HG03064 (cell line): ENCODE measurements around the gene FBLN5.
"Not testable (repeated sequence)": the region's sequence is repeated elsewhere in the genome, so short reads cannot be mapped to it uniquely, and the experiment has no call there.

Experiments
- ATAC-seq: cut with Tn5 transposase; IDR thresholded peaks from one replicate; pipeline ENCODE4 v1.9.1; 2021; ENCODE audit warnings: low read depth; ENCODE audit not compliant: unreplicated experiment

Gene FBLN5

DNA sequence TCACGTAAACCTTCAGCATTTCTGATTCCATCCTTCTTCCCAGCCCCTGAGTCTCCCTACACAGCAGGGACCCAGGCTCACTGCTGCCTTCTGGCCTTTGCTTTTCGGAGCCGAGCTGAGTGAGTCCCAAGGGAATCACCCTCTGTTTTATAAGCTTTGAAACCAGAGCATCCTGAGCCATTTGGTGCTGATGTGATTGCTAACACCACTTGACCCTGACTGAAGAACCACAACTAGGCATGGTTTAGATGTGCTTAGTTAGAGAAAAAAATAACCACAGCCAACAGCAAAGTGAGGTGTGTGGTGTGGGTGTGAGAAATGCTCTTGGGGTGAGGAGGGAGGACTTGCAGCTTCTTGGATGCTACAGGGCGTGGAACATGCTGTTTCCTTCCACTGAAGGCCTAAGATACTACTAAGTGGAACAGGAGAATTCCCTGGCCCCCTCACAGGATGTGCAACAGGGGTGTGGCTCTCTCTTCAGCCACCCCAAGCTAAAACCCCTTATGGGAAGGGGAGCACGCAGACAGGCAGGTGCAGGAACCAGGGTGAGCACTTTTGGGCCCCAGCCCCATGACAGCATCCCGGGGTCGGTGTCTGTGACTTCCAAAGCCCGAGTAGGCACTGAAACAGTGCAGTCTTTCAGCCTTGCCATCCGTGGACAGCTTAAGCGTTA, 80.0 kb downstream of the FBLN5 start, which contains the start of gene TC2N:
Gene TC2N, minus strand, starts transcription at position 221 of the 673 bp plus-strand sequence. CDS start 53,767 bp downstream, outside the sequence.
- no peak for ATAC-seq

DNA sequence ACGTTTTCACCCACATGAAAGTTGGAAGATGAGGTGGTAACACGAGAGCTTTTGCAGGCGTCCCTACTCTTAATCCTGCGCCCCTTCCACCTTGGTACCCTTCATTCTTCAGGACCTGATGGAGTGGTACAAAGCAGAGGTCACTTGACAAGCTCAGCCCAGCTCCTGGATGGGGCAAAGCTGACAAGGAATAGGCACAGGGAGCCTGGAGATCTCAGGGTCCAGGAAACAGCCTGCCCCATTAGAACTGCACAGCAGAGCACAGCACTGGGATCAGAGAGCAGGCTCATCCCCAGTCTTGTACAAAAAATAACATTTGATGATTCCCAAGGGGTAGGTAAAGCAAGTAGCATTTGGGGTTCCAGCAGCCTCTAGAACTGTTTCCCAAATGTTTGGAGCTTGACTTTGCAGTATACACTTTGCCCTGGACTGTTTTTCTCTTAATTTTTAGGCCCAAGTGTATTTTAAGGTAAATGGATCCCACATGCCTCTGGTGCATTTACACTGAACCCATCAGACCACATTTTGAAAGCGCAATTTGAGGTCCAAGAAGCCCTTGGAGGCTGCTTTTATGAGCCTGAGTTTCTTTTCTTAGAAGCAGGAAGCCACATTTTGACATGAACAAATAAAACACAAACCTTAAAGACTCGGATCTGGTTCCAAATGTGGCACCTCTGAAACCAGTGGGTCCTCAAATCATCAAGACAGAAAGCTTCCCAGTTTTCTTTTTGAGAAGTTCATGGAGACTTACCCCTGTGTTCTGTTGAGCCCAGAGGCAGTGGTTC, 80.8 kb downstream of the FBLN5 start:
- no peak for ATAC-seq

DNA sequence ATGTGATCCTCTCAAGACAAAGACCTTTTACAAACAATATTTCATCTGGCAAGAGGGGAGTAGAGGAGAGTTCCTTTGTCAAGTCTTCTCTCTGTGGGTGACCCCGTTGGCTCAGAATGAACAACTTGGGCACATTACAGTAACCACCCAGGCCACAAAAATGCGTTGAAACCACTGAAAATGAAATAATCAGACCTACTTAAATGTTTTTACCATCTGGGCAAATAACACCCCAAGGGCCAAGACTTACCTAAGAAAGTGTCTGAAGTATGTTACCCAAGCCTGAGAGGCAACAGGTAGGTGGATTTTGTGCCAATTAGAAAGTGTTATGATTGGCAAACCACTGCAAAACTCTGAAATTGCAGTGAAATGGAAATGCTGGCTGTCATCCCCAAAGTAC, 81.4 kb downstream of the FBLN5 start:
- ATAC-seq: no peak

DNA sequence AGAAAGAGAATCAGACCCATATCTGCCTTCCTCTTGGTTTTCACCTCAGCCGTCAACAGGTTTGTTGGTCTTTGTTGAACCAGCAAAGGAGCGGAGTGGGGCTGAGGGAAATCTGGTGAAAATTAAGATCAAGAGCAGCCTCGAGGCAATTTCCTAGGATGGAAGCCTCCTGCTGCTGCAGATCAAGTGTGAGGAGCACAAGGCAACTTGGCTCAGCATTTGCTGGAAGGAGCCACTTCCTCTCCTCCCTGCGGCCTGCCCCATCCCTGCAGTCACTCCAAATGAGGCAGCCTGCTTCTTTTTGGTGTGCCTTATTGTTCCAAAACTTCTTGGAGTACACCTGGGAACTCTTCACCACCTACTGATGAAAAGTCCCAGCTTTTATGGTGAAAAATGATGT, 85.1 kb downstream of the FBLN5 start:
- no peak for ATAC-seq

DNA sequence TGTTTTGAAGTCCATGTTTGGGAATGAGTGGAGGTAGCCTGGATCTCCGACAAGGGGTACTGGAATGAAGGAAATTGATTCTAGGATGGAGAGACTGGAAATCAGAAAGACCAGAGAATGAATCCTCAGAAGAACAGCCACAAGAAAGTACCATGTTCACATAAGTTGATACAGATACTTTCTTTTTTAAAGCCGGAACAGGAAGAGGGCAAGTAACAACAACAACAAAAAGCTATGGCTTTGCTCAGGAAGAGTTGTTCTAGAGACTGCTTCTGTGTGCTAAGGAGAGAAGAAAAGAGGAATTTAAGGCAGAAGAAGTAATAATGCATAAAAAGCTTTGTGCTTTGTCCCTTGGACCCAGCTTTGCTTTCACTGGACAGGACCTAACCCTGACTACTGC, 86.4 kb downstream of the FBLN5 start:
- no peak for ATAC-seq

DNA sequence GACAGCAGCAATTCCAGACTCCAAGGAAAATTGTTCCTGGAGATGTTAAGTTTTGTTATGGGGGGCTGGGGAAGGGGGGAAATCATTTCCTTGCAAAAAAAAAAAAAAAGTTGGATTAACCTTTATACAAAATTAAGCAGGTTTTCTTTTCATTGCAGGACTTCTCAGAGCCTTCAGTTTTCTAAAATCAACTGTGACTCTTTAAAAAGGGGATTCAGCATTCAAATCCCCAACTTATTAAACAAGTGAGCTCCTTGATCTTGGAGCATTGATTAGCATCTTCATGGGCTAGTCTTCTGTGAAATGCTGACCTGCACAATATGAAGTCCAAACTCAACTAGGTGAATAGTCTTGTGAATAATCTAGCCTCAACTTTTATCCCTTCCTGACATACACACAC, 87.3 kb downstream of the FBLN5 start:
- no peak for ATAC-seq

DNA sequence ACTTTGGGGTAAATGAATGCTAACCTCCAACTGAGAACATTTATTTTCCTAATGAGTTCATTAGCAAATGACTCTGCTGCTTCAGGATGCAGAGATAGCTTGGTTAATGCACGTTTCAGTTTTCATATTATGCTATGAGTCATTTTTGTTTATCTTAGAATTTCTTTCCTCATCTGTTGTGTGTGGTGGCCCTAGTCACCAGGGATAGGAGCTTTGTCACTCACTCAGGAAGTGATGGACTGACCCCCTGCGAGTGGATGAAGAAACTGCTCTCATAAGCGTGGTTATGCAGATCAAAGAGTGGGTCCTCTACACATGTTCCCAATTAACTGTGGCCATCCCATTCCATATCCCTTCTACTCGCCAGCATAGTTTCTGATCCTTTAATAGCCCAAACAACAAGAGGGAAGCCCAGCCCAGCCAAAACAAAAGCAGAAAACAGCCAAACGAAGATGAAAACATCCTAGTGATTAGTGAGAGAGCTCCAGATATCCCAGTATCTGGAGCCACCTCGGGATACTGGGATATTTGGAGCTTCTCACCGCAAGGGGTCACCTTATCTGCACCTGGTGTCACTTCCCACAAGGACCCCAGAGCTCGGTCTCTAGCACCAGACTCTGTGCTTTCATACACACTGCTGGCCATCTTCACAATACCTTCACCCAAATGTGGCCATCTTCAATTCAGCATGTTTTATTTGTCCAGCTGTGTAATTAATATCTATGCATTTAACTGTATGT, 88.8 kb downstream of the FBLN5 start:
- ATAC-seq: peak; percentile 70

DNA sequence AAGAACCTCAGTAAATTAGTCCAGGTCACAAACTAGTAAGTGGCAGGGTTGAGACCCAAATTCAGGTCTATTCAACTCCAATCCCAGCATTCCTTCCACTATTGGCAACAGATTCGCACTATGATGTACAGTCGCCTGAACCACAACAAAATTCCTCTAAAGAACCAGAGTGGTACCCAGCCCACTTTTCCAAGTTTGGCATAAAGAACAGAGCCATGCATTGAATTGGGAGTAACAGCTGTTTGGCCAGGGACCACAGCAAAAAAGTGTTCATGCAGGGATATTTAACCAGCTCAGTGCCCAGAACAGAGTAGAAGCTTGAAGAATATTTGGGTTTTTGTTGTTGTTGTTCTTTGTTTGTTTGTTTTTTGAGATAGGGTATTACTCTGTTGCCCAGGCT, 89.9 kb downstream of the FBLN5 start:
- no peak for ATAC-seq

DNA sequence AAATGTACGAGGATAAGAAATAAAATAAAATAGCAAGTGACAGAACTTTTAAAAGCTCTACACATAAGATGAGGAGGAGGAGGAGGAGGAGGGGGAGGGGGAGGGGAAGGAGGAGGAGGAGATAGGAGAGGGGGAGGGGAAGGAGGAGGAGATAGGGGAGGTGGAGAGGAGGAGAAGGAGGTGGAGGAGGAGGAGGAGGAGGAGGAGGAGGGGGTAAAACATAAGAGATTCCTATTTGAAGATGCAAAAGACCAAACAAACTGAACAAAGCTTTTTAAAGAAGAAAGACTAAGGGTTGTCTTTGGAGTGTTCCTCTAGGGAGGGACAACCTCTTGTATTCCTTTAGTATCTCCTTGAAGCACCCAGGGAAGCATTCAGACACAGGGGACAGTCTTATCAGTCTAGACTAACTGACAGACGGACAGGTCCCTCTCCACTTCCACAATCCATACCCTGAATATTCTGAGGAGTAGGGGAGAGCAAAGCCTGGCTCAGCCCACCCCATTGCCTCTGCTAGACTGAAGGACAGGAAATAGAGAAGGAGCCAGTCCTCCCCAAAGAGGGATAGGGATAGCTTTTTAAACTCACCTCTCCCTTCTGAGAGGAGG, 93.1 kb downstream of the FBLN5 start:
- no peak for ATAC-seq

DNA sequence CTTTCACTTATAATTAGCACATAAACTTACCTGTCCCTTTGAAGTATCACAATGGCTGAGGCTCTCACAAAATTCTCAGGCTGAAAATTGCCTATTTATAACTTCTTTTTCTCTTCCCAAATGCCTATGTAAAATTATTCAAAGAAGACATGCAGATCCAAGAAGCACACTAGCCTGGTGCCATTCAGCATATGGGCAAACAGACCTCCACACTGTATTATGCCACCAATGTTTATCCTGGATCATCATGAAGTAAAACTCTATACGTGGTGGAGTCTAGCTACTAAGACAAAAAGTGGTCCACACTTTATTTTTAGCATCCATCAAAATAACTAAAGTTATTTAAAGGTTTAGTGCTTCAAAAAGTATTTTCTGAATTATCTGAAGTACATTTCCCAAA, 95.9 kb downstream of the FBLN5 start:
- ATAC-seq: no peak

DNA sequence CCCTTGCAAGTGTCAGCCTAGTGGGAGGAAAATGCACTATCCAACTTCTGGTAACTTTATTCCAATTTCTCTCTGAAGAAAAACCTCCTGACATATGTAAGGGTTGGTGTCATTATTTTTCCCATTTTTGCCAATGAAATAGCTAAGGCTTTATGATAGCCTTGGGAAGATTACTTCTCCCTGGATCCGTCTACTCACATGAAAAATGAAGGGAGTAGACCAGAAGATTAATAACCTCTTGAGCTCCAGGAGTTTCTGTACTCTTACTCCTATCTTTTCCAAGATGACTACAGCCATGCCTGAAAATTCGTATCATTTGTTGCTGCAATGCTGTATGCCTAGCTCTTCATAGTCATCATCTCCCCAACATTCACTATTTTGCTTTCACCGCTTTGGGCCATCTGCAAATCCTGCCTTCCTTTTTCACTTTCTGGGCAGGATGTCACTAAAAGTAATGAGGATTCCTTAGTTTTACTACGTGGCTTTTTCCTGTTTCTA, 98.9 kb downstream of the FBLN5 start:
- ATAC-seq: no peak

DNA sequence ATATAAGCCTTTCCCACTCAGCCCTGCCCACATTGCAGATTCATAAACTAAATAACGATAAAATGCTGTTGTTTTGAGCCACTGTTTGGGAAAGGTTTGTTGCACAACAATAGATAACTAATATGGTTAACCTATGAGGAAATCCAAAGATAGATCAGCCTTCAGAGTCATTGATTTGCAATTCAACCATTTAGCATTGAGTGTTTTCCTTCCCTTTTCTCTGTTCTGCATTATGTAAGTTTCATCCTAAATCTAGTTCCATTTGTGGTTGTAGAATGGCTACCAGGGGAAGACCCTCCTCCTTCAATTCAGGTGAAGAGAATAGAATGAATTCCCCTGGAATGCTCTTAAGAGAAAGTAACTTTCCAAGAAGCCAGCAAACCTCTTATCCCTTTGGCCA, 99.8 kb downstream of the FBLN5 start:
- ATAC-seq: no peak

DNA sequence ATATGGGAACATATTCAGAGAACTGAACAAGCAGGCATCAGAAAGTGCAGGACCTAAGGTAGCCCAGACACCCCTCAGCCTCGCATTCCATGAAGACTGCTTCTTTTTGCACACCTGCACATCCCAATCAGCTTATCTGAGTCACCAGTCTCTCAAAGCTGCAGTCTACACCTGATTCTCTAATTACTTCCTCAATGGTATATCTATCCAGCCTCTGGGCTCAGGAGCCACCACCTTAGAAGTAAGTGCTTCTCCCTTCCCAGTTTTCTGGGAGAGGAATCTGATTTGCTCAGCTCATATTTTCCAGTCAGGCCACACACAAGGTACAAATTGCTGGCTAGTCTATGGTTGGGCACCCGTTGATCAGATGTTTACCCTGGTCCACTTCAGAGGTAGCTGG, 101.8 kb downstream of the FBLN5 start:
- ATAC-seq: no peak

DNA sequence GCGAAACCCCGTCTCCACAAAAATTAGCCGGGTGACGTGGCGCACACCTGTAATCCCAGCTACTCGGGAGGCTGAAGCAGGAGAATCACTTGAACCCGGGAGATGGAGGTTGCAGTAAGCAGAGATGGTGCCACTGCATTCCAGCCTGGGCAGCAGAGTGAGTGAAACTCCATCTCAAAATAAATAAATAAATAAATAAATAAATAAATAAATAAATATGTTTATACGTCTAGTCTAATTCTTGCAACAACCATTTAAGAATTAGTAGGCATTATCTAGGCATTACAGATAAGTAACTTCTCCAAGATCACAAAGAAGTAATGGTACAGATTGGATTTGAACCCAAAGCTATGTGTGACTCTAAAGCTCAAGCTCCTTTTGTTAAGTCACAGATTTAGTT, 102.4 kb downstream of the FBLN5 start:
- ATAC-seq: not testable (repeated sequence)

DNA sequence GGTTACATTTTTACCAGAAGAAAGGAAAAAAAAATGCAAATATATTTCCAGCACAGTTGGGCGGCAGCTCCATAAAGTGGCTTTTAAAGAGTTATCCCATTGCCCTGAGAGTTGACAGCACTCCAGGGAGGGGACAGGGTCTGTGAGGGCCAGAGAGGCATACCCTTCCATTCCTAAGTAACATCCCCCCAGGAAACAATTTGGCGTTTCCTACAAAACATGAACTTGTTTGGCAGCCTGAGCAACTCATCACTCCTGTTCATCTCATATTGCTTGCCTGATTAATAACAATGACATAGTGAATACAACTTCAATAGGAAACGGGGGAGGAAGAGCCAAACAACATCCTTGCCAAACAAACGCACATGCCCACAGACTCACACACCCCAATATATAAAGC, 103.5 kb downstream of the FBLN5 start:
- no peak for ATAC-seq

DNA sequence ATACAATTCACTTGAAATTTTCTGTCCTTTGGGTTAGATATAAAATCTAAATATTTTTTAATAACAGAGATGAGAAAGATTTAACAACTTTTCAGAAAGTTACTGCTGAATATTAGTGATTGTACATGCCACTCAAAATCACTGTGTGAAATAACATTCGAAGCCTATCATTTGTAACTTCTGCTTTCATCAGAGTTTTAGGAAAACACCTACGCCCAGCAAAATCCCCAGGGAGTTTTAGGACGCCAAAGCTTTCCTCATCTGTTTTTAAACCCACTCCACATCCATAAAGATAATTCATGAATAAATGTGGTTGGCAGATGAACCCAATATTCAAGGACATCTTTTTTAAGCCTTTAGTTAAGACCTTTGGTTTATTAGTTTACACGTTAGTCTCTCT, 104.1 kb downstream of the FBLN5 start:
- no peak for ATAC-seq

DNA sequence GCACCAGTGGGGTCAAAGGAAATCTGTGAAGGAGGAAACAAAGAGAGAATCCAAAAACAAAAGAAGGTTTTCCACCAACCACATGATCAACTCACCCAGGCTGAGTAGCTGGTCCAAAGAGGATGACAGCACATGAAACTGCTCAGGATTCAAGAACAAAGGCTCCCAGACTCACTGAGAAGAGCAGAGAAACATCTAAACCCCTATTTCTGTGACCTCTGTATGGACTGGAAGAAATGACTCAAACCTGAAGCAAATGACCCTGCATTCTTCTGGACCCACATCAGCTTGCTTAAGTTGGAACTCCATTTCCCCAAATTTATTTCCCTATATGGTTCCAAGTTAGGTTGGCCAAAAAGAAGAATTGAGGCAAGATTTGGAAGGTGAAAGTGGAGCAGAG, 106.4 kb downstream of the FBLN5 start:
- ATAC-seq: no peak

DNA sequence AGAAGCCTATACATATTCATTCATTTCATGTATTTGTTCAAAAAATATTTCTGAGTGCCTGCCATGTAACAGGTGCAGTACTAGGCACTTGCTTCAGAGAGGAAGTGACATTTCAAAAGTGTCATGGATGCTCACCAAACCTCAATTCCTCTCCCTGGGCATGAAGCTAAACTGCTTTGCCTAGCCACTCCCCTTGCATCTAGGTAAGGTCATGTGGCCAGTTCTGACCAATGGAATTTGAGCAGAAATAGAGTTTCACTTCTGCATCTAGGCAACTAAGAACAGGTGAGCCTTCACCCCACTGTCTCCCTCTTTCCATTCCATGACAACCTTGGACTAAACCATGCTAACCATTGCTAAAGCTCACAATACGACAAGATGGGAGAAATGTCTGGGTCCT, 107.7 kb downstream of the FBLN5 start:
- no peak for ATAC-seq

DNA sequence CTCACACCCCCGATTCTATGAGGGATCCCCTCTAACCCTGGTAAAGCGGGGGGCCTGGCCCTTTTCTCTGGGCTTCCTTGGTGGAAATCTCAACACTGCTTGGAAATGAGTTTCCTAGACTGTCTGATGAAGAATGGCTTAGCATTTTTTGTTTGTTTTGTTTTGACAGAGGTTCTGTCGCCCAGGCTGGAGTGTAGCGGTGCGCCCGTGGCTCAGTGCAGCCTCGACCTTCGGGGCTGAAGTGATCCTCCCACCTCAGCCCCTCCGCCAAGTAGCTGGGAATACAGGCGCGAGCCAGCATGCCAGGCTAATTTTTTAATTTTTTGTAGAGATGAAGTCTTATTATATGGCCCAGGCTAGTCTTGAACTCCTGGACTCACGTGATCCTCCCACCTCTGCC, 110.4 kb downstream of the FBLN5 start:
- no peak for ATAC-seq

DNA sequence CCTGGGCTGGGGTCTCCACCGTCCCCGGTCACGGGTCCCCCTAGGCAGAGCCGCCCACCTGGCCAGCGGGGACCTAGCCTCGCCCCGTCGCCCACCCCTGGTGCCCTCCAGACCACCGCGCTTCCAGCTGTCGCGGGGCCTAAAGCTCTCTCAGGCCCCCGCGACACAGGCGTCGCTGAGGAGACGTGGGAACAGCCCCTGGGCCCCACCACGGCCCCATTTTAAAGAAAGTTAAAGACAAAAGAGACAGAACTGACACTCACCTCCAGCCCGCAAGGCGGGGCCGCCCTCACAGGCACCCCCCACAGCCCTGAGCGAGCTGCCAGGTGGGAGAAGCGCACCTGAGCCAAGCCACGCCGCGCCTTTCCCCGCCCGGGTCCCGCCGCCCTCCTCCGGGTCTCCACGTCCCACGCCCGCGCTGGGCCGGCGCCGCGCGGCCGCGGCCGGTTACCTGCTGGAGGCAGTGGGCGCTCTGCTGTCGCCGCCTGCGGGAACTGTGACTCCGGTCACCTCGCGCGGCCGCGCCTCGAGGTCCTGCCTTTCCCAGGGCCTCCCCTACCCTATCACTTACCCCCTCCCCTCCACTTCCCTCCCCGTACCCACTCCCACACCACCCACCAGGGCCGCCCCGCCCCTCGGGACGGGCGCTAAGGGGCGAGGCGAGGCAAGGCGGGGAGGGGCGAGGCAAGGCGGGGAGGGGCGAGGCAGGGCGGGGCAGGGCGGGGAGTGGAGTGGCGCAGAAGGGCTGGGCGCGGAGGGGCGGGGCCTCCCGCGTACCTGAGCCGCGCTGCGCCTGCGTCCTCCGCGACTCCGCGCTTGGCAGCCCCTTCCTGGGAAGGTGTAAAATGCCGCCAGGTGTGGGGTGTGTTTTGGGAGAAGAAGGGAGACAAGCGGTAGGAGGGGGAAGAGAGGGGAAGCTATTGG, 111.3 kb downstream of the FBLN5 start:
- peak; percentile 60 for ATAC-seq
